ENCODE results near the gene ATG9B.

The ATG9B gene

DNA sequence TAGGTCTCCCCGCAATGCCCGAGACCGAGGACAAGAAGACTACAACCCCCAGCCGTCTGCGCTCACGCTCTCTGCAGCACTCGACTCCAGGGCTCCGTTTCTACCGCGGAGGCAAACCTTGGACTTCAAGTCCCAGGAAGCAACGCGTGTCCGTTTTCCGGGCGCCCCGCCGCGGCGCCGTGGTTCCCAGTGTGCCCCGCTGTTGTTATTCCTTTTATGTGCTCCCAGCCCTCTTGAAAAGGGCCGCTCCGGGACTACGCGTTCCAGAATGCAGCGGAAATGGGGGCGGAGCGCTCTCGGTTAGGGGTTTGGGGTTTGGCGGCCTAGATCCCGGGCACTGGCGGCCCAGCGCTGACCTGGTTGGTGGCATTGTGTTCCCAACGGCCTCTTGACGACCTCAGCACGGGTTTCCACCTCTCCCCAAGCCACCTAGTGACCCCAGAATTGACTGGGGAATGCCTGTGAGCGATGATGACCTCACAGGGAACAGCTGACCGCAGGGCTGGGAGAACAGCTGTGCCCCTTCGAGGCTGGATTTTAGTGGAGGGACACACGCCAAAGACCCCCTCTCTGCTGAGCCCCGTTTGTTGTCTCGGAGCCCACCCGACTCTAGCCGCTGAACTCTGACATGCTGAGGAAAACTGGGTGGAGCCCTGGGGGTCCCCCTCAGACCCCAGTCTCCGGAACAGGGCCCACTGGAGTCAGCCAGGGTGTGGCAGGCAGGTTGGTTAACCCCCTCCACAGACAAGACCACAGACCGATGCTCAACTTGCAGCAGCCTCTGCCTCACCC is 33.9 kb upstream of the ATG9B start:
- H4K20me1 ChIP-seq (ENCODE audit: insufficient read depth, low read length, poor library complexity, severe bottlenecking), result peaks cover 28% of the 10 kb centered on the region
- no peaks in the 10 kb centered on the region for H3K9me2 ChIP-seq (replicated peaks; ENCODE audit: low read depth, low read length)
- no peaks in the 10 kb centered on the region for H3K9me3 ChIP-seq (ENCODE audit: insufficient read depth, low read depth, low read length)
- H3K36me3 ChIP-seq (ENCODE audit: insufficient read depth, low read length), result no peaks in the 10 kb centered on the region
- peak overlapping the region; percentile 93 for H3K4me3 ChIP-seq (ENCODE audit: low read length, poor library complexity, severe bottlenecking)
- peak overlapping the region; percentile 78 for H3K9ac ChIP-seq (ENCODE audit: low read depth, low read length, poor library complexity, severe bottlenecking)
- H3K79me2 ChIP-seq (ENCODE audit: insufficient read depth, low read length), result peaks cover 40% of the 10 kb centered on the region
- peak overlapping the region; percentile 78 for H2AFZ ChIP-seq (ENCODE audit: low read length)
- no peaks in the 10 kb centered on the region for H3K27me3 ChIP-seq (ENCODE audit: insufficient read depth, low read length, poor library complexity, severe bottlenecking)
- H3K4me2 ChIP-seq (ENCODE audit: low read depth, low read length, poor library complexity, severe bottlenecking), result peak overlapping the region; percentile 99
- H3K4me1 ChIP-seq (ENCODE audit: insufficient read depth, low read length, poor library complexity, severe bottlenecking), result peaks cover 40% of the 10 kb centered on the region
- TF ChIP-seq EZH2phosphoT487 (IDR thresholded peaks at IDR 0.05; ENCODE audit: borderline replicate concordance), result no peak
- TF ChIP-seq, protein P1, sequence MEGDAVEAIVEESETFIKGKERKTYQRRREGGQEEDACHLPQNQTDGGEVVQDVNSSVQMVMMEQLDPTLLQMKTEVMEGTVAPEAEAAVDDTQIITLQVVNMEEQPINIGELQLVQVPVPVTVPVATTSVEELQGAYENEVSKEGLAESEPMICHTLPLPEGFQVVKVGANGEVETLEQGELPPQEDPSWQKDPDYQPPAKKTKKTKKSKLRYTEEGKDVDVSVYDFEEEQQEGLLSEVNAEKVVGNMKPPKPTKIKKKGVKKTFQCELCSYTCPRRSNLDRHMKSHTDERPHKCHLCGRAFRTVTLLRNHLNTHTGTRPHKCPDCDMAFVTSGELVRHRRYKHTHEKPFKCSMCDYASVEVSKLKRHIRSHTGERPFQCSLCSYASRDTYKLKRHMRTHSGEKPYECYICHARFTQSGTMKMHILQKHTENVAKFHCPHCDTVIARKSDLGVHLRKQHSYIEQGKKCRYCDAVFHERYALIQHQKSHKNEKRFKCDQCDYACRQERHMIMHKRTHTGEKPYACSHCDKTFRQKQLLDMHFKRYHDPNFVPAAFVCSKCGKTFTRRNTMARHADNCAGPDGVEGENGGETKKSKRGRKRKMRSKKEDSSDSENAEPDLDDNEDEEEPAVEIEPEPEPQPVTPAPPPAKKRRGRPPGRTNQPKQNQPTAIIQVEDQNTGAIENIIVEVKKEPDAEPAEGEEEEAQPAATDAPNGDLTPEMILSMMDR (conservative IDR thresholded peaks at IDR 0.05; ENCODE audit: low read length), result no peak
- no peaks in the 10 kb centered on the region for H3F3A ChIP-seq (ENCODE audit: low read depth)

DNA sequence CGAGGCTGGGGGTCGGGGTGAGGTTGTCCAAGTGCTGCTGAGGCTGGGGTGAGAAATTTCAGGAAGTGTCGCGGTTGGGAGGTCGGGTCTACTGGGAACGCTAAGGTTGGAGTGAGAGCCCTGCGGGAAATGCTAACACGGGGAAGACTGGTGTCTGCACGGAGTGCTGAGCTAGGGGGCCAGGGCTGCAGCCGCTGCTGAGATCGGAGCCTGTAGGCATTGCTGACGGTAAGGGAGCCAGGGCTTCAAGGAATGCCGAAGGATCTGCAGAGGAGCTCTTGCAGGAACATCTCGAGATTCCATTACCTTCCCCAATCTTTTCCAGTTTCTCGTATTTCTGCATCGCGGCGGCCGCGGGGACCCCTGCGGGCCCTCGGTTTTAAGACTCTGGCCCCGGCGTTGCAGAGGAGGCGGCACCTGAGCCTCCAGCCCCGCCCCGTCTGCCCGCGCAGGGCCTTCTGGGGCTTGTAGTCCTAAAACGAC is 33.3 kb upstream of the ATG9B start, which contains the start of gene CDK5:
Gene CDK5 (minus strand): TSS at position 392 of the 483 bp plus-strand sequence. CDS start 49 bp downstream, at position 343.
- no peaks in the 10 kb centered on the region for H3K9me2 ChIP-seq (replicated peaks; ENCODE audit: low read depth, low read length)
- peak within 1 kb of the TSS; percentile 93 for H3K4me3 ChIP-seq (ENCODE audit: low read length, poor library complexity, severe bottlenecking)

GRCh38 chr7:151056666-151057505 is 32.6 kb upstream of the ATG9B start:
- H3K9ac ChIP-seq (ENCODE audit: low read depth, low read length, poor library complexity, severe bottlenecking), result peak overlapping the region; percentile 78
- peaks cover 44% of the 10 kb centered on the region for H3K4me1 ChIP-seq (ENCODE audit: insufficient read depth, low read length, poor library complexity, severe bottlenecking)
- peak overlapping the region; percentile 83; the same call in 1 of the 2 replicates for H2AFZ ChIP-seq (ENCODE audit: low read length)

More for the DNA sequence above, 33.3 kb upstream of the ATG9B start, which contains the start of gene CDK5:
- H3K4me1 ChIP-seq (ENCODE audit: insufficient read depth, low read length, poor library complexity, severe bottlenecking), result peaks cover 45% of the 10 kb centered on the region
- peak within 1 kb of the TSS; percentile 99 for H3K4me2 ChIP-seq (ENCODE audit: low read depth, low read length, poor library complexity, severe bottlenecking)
- no peaks in the 10 kb centered on the region for H3F3A ChIP-seq (ENCODE audit: low read depth)
- H4K20me1 ChIP-seq (ENCODE audit: insufficient read depth, low read length, poor library complexity, severe bottlenecking), result peaks cover 27% of the 10 kb centered on the region
- peaks cover 39% of the 10 kb centered on the region for H3K79me2 ChIP-seq (ENCODE audit: insufficient read depth, low read length)
- peak within 1 kb of the TSS; percentile 78 for H3K9ac ChIP-seq (ENCODE audit: low read depth, low read length, poor library complexity, severe bottlenecking)
- no peaks in the 10 kb centered on the region for H3K9me3 ChIP-seq (ENCODE audit: insufficient read depth, low read depth, low read length)
- H3K27me3 ChIP-seq (ENCODE audit: insufficient read depth, low read length, poor library complexity, severe bottlenecking), result no peaks in the 10 kb centered on the region
- H2AFZ ChIP-seq (ENCODE audit: low read length), result peak within 1 kb of the TSS; percentile 83
- no peaks in the 10 kb centered on the region for H3K36me3 ChIP-seq (ENCODE audit: insufficient read depth, low read length)
- TF ChIP-seq EZH2phosphoT487 (IDR thresholded peaks at IDR 0.05; ENCODE audit: borderline replicate concordance), result no peak
- TF ChIP-seq, protein P1 (conservative IDR thresholded peaks at IDR 0.05; ENCODE audit: low read length), result no peak

More at GRCh38 chr7:151056666-151057505, 32.6 kb upstream of the ATG9B start:
- no peak for TF ChIP-seq EZH2phosphoT487 (IDR thresholded peaks at IDR 0.05; ENCODE audit: borderline replicate concordance)
- TF ChIP-seq, protein P1 (conservative IDR thresholded peaks at IDR 0.05; ENCODE audit: low read length), result no peak
- Histone ChIP-seq H3K36me3 (ENCODE audit: insufficient read depth, low read length) (no peaks in the 10 kb centered on the region), H3K9me3 (ENCODE audit: insufficient read depth, low read depth, low read length) (no peaks in the 10 kb centered on the region), H3K9me2 (replicated peaks; ENCODE audit: low read depth, low read length) (no peaks in the 10 kb centered on the region), H3K27me3 (ENCODE audit: insufficient read depth, low read length, poor library complexity, severe bottlenecking) (no peaks in the 10 kb centered on the region), H3K79me2 (ENCODE audit: insufficient read depth, low read length) (peaks cover 32% of the 10 kb centered on the region), H3F3A (ENCODE audit: low read depth) (no peaks in the 10 kb centered on the region), H3K4me2 (ENCODE audit: low read depth, low read length, poor library complexity, severe bottlenecking) (peak overlapping the region; percentile 93), H4K20me1 (ENCODE audit: insufficient read depth, low read length, poor library complexity, severe bottlenecking) (peaks cover 20% of the 10 kb centered on the region), H3K4me3 (ENCODE audit: low read length, poor library complexity, severe bottlenecking) (peak overlapping the region; percentile 93)
